ENCODE results near the gene AQR.
"Not testable (repeated sequence)": the region's sequence is repeated elsewhere in the genome, so short reads cannot be mapped to it uniquely, and the experiment has no call there.

The AQR gene

GRCh38 chr15:34951993-34952392, 17.5 kb downstream of the AQR start:
- Histone ChIP-seq H3K4me1 (ENCODE audit: insufficient read depth, low read length) (no peaks in the 10 kb centered on the region), H3K4me3 (ENCODE audit: low read length) (no peak overlapping the region), H3K27me3 (ENCODE audit: insufficient read depth, low read length) (no peaks in the 10 kb centered on the region), H3K9me3 (ENCODE audit: insufficient read depth, low read depth, low read length) (no peaks in the 10 kb centered on the region), H3K9ac (ENCODE audit: low read depth, low read length) (no peak overlapping the region), H3K36me3 (ENCODE audit: insufficient read depth, low read depth, low read length) (peaks cover 57% of the 10 kb centered on the region), H3K27ac (ENCODE audit: low read length) (no peak overlapping the region)

DNA sequence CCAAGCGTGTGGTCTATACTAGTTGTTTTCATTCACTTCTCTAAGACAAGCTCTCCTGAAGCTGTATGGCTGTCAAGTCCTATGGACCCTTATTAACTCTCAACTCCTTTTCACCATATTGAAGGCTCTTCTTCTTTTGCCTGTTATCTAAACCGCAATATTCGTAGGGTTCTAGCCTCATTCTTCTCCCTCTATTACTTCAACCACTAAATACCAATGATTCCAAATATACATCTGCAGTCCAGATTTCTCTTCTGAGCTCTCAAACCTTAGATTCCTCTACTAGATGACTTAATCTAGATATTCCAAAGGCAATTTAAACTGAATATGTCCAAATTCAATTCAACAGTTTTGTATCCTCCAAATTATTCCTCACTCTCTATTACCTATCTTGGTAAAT, 24.6 kb downstream of the AQR start:
- Histone ChIP-seq H3K4me3 (ENCODE audit: low read length) (no peak overlapping the region), H3K27me3 (ENCODE audit: insufficient read depth, low read length) (no peaks in the 10 kb centered on the region), H3K36me3 (ENCODE audit: insufficient read depth, low read depth, low read length) (peaks cover 65% of the 10 kb centered on the region), H3K9ac (ENCODE audit: low read depth, low read length) (no peak overlapping the region), H3K4me1 (ENCODE audit: insufficient read depth, low read length) (no peaks in the 10 kb centered on the region), H3K27ac (ENCODE audit: low read length) (no peak overlapping the region), H3K9me3 (ENCODE audit: insufficient read depth, low read depth, low read length) (no peaks in the 10 kb centered on the region)

DNA sequence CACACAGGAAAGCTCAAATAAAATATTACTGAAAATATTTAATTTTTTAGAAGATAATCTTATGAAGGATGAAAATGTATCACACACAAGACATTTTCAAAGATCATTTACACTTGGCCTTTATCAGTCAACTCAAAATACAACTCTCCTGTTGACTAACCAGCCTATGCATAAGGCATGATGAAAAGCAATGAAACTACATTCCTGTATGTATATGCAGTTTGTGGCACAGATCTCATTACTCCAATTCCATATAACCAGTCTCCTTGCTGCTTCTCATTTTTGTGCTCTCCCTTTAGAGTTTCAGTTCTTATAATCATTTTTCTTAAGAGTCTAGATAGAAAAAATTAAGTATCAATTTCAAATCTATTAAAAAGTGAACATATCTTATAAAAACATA, 25.8 kb downstream of the AQR start:
- Histone ChIP-seq H3K27ac (ENCODE audit: low read length) (no peak overlapping the region), H3K4me1 (ENCODE audit: insufficient read depth, low read length) (no peaks in the 10 kb centered on the region), H3K36me3 (ENCODE audit: insufficient read depth, low read depth, low read length) (peaks cover 76% of the 10 kb centered on the region), H3K4me3 (ENCODE audit: low read length) (no peak overlapping the region), H3K9ac (ENCODE audit: low read depth, low read length) (no peak overlapping the region), H3K27me3 (ENCODE audit: insufficient read depth, low read length) (no peaks in the 10 kb centered on the region), H3K9me3 (ENCODE audit: insufficient read depth, low read depth, low read length) (no peaks in the 10 kb centered on the region)

- H3K36me3 ChIP-seq (ENCODE audit: insufficient read depth, low read depth, low read length) = peaks cover 79% of the 10 kb centered on the region
- H3K27ac ChIP-seq (ENCODE audit: low read length); H3K4me1 ChIP-seq (ENCODE audit: insufficient read depth, low read length); H3K9me3 ChIP-seq (ENCODE audit: insufficient read depth, low read depth, low read length); H3K9ac ChIP-seq (ENCODE audit: low read depth, low read length); H3K27me3 ChIP-seq (ENCODE audit: insufficient read depth, low read length); H3K4me3 ChIP-seq (ENCODE audit: low read length): not testable (repeated sequence)
Observed at GRCh38 chr15:34943264-34943663, 26.3 kb downstream of the AQR start.

DNA sequence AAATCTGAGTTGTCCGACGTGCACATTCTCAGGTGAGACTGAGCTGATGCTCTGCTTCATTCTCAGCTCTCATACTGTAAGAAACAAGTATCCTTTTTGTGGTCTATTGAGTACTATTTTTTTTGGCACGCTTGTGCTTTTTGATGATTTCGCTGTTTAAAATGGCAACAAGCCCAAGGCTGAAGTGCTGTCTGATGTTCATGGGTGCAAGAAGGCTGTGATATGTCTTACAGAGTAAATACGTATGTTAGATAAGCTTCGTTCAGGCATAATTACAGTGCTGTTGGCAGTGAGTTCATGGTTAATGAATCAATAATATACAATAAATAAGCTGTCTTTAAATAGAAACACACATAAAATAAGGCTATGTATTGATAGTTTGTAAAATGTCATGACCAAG, 27.2 kb downstream of the AQR start:
- Histone ChIP-seq H3K9ac (ENCODE audit: low read depth, low read length) (no peak overlapping the region), H3K36me3 (ENCODE audit: insufficient read depth, low read depth, low read length) (peaks cover 75% of the 10 kb centered on the region)

GRCh38 chr15:34941831-34942230, 27.7 kb downstream of the AQR start:
- Histone ChIP-seq H3K9ac (ENCODE audit: low read depth, low read length) (no peak overlapping the region), H3K4me3 (ENCODE audit: low read length) (no peak overlapping the region), H3K9me3 (ENCODE audit: insufficient read depth, low read depth, low read length) (no peaks in the 10 kb centered on the region), H3K27ac (ENCODE audit: low read length) (no peak overlapping the region), H3K4me1 (ENCODE audit: insufficient read depth, low read length) (no peaks in the 10 kb centered on the region), H3K36me3 (ENCODE audit: insufficient read depth, low read depth, low read length) (peaks cover 80% of the 10 kb centered on the region), H3K27me3 (ENCODE audit: insufficient read depth, low read length) (no peaks in the 10 kb centered on the region)

More for the DNA sequence above, 27.2 kb downstream of the AQR start:
- no peak overlapping the region for H3K4me3 ChIP-seq (ENCODE audit: low read length)
- H3K27me3 ChIP-seq (ENCODE audit: insufficient read depth, low read length) = no peaks in the 10 kb centered on the region
- no peaks in the 10 kb centered on the region for H3K4me1 ChIP-seq (ENCODE audit: insufficient read depth, low read length)
- H3K27ac ChIP-seq (ENCODE audit: low read length) = no peak overlapping the region
- H3K9me3 ChIP-seq (ENCODE audit: insufficient read depth, low read depth, low read length) = no peaks in the 10 kb centered on the region

GRCh38 chr15:34941185-34941698, 28.3 kb downstream of the AQR start:
- Histone ChIP-seq H3K27ac (ENCODE audit: low read length) (no peak overlapping the region), H3K9me3 (ENCODE audit: insufficient read depth, low read depth, low read length) (no peaks in the 10 kb centered on the region), H3K9ac (ENCODE audit: low read depth, low read length) (no peak overlapping the region), H3K27me3 (ENCODE audit: insufficient read depth, low read length) (no peaks in the 10 kb centered on the region), H3K4me3 (ENCODE audit: low read length) (no peak overlapping the region), H3K4me1 (ENCODE audit: insufficient read depth, low read length) (no peaks in the 10 kb centered on the region), H3K36me3 (ENCODE audit: insufficient read depth, low read depth, low read length) (peaks cover 85% of the 10 kb centered on the region)

DNA sequence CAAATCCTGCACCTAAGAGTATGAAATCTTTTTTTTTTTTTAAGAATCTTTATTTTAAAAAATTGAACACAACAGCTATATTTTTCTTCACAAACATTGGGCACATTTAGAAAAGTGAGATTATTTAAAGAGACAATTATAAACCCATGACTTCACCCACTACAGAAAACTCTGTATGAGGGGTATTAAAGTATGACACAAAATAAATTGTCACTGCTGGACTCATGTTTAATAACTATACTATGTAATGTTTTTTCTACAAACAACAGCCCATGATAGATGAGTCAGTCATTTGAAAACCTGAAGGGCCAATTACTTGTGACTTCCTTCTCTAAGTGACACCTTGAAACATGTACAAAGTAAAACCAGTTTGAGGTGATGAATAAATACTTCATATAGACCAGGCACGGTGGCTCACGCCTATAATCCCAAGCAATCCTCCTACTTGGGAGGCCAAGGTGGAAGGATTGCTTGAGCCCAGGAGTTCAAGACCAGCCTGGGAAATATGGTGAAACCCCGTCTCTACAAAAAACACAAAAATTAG, 36.0 kb downstream of the AQR start:
- H3K27me3 ChIP-seq (ENCODE audit: insufficient read depth, low read length) = no peaks in the 10 kb centered on the region
- H3K9ac ChIP-seq (ENCODE audit: low read depth, low read length) = no peak overlapping the region
- H3K9me3 ChIP-seq (ENCODE audit: insufficient read depth, low read depth, low read length) = no peaks in the 10 kb centered on the region
- no peak overlapping the region for H3K4me3 ChIP-seq (ENCODE audit: low read length)
- no peaks in the 10 kb centered on the region for H3K4me1 ChIP-seq (ENCODE audit: insufficient read depth, low read length)
- H3K27ac ChIP-seq (ENCODE audit: low read length) = no peak overlapping the region
- H3K36me3 ChIP-seq (ENCODE audit: insufficient read depth, low read depth, low read length) = peaks cover 84% of the 10 kb centered on the region

DNA sequence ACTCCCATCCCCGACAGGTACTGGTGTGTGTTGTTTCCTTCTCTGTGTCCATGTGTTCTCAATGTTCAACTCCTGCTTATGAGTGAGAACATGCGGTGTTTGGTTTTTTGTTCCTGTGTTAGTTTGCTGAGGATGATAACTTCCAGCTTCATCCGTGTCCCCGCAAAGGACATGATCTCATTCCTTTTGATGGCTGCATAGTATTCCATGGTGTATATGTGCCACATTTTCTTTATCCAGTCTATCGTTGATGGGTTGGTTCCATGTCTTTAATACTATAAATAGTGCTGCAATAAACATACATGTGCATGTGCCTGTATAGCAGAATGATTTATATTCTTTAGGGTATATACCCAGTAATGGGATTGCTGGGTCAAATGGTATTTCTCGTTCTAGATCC, 41.2 kb downstream of the AQR start:
- not testable (repeated sequence) for H3K9ac ChIP-seq (ENCODE audit: low read depth, low read length); H3K27me3 ChIP-seq (ENCODE audit: insufficient read depth, low read length); H3K4me3 ChIP-seq (ENCODE audit: low read length); H3K9me3 ChIP-seq (ENCODE audit: insufficient read depth, low read depth, low read length); H3K27ac ChIP-seq (ENCODE audit: low read length); H3K4me1 ChIP-seq (ENCODE audit: insufficient read depth, low read length)
- H3K36me3 ChIP-seq (ENCODE audit: insufficient read depth, low read depth, low read length) = peaks cover 81% of the 10 kb centered on the region

- Histone ChIP-seq H3K9me3 (ENCODE audit: insufficient read depth, low read depth, low read length) (no peaks in the 10 kb centered on the region), H3K27ac (ENCODE audit: low read length) (no peak overlapping the region), H3K27me3 (ENCODE audit: insufficient read depth, low read length) (no peaks in the 10 kb centered on the region), H3K4me3 (ENCODE audit: low read length) (no peak overlapping the region), H3K36me3 (ENCODE audit: insufficient read depth, low read depth, low read length) (peaks cover 81% of the 10 kb centered on the region), H3K9ac (ENCODE audit: low read depth, low read length) (no peak overlapping the region), H3K4me1 (ENCODE audit: insufficient read depth, low read length) (no peaks in the 10 kb centered on the region)
Observed at GRCh38 chr15:34927726-34928125, 41.8 kb downstream of the AQR start.

- no peak overlapping the region for H3K4me3 ChIP-seq (ENCODE audit: low read length)
- peaks cover 99% of the 10 kb centered on the region for H3K36me3 ChIP-seq (ENCODE audit: insufficient read depth, low read depth, low read length)
- H3K27ac ChIP-seq (ENCODE audit: low read length) = no peak overlapping the region
- H3K27me3 ChIP-seq (ENCODE audit: insufficient read depth, low read length) = no peaks in the 10 kb centered on the region
- no peaks in the 10 kb centered on the region for H3K9me3 ChIP-seq (ENCODE audit: insufficient read depth, low read depth, low read length)
- H3K4me1 ChIP-seq (ENCODE audit: insufficient read depth, low read length) = no peaks in the 10 kb centered on the region
- H3K9ac ChIP-seq (ENCODE audit: low read depth, low read length) = no peak overlapping the region
Observed at GRCh38 chr15:34914317-34914716, 55.2 kb downstream of the AQR start.

DNA sequence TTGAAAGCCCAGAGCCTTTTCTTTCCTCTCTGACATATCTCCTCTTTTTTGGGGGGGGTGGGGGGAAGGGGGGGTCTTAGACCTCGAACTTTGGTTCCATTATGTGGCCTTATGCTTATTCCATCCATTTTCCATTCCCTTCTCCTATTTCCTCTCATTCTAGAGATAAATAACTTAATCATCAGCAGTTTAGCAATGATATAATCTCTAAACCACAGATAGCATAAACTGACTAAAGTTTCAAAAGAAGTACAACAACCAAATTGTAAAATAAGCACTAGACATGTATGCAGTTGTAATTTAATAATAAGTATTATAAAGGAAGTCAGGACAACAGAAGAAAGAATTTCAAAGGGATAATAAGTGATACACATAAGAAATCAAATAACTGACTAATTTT, 64.5 kb downstream of the AQR start:
- H3K9me3 ChIP-seq (ENCODE audit: insufficient read depth, low read depth, low read length) = no peaks in the 10 kb centered on the region
- no peaks in the 10 kb centered on the region for H3K27me3 ChIP-seq (ENCODE audit: insufficient read depth, low read length)
- no peak overlapping the region for H3K27ac ChIP-seq (ENCODE audit: low read length)
- H3K4me3 ChIP-seq (ENCODE audit: low read length) = no peak overlapping the region
- no peak overlapping the region for H3K9ac ChIP-seq (ENCODE audit: low read depth, low read length)
- H3K4me1 ChIP-seq (ENCODE audit: insufficient read depth, low read length) = no peaks in the 10 kb centered on the region
- peaks cover 90% of the 10 kb centered on the region for H3K36me3 ChIP-seq (ENCODE audit: insufficient read depth, low read depth, low read length)
